Measurements from ENCODE around the gene PDE3A. TPM values are rescaled to one million over a fixed set of nuclear protein-coding genes. Genes with fewer than 3 reads are reported as not detected.

The PDE3A gene
- total RNA-seq, 2 donors from 2014 or later, result 80.7 to 127 TPM

GRCh38 chr12:20361416-20361815 is 6.9 kb upstream of the PDE3A start:
- H3K27ac ChIP-seq, result no peak overlapping the region
- TF ChIP-seq, protein P1, sequence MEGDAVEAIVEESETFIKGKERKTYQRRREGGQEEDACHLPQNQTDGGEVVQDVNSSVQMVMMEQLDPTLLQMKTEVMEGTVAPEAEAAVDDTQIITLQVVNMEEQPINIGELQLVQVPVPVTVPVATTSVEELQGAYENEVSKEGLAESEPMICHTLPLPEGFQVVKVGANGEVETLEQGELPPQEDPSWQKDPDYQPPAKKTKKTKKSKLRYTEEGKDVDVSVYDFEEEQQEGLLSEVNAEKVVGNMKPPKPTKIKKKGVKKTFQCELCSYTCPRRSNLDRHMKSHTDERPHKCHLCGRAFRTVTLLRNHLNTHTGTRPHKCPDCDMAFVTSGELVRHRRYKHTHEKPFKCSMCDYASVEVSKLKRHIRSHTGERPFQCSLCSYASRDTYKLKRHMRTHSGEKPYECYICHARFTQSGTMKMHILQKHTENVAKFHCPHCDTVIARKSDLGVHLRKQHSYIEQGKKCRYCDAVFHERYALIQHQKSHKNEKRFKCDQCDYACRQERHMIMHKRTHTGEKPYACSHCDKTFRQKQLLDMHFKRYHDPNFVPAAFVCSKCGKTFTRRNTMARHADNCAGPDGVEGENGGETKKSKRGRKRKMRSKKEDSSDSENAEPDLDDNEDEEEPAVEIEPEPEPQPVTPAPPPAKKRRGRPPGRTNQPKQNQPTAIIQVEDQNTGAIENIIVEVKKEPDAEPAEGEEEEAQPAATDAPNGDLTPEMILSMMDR (IDR thresholded peaks at IDR 0.05), result no peak

GRCh38 chr12:20364501-20364900 is 3.8 kb upstream of the PDE3A start:
- TF ChIP-seq, protein P1 (IDR thresholded peaks at IDR 0.05), result no peak
- no peak for DNase-seq (ENCODE audit: low spot score)
- Histone ChIP-seq H3K4me1 (peaks cover 0 to 7% of the 10 kb centered on the region in 2 donors), H3K36me3 (no peaks in the 10 kb centered on the region), H3K27me3 (no peaks in the 10 kb centered on the region), H3K4me3 (no peak overlapping the region), H3K9me3 (no peaks in the 10 kb centered on the region), H3K27ac (peak overlapping the region; percentile 6 to 98)

More at GRCh38 chr12:20361416-20361815, 6.9 kb upstream of the PDE3A start:
- Histone ChIP-seq H3K27me3 (no peaks in the 10 kb centered on the region), H3K9me3 (no peaks in the 10 kb centered on the region), H3K4me1 (peaks cover 0 to 7% of the 10 kb centered on the region in 2 donors), H3K36me3 (no peaks in the 10 kb centered on the region), H3K4me3 (no peak overlapping the region)
- no peak for DNase-seq (ENCODE audit: low spot score)

DNA sequence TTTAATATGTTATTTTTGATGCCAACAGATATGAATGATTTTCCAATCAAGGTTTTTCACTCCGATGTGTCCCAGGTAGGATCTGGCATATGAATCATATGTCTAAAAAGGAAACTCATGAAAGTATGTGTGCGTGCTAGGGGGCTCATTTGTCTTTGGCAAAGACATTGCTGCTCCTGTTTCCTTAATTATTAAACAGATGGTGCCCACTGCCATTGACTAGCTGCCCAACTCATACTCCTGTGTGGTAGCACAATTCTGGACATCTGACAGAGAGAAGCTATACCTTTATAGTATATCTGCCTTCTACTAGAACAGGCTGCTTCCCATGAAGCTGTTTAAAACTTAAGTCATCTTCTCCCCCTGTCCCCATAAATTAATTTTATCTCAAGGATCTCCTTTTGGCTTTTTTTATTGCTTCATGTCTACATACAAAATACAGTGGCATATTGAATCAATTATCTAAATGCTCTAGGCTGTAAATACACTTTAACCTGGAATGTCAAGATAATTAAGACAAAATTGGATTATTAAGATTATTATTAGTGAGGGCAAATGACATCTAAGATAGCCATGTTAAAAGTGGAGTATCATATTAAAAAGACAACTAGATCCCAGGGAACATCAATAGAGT is 1.4 kb upstream of the PDE3A start:
- H3K27me3 ChIP-seq, result no peaks in the 10 kb centered on the region
- no peak for DNase-seq (ENCODE audit: low spot score)
- H3K4me1 ChIP-seq, result peaks cover 0 to 7% of the 10 kb centered on the region in 2 donors
- no peaks in the 10 kb centered on the region for H3K36me3 ChIP-seq
- H3K9me3 ChIP-seq, result no peaks in the 10 kb centered on the region
- TF ChIP-seq, protein P1 (IDR thresholded peaks at IDR 0.05), result no peak
- H3K4me3 ChIP-seq, result no peak overlapping the region
- H3K27ac ChIP-seq, result peak overlapping the region; percentile 94 to 98

DNA sequence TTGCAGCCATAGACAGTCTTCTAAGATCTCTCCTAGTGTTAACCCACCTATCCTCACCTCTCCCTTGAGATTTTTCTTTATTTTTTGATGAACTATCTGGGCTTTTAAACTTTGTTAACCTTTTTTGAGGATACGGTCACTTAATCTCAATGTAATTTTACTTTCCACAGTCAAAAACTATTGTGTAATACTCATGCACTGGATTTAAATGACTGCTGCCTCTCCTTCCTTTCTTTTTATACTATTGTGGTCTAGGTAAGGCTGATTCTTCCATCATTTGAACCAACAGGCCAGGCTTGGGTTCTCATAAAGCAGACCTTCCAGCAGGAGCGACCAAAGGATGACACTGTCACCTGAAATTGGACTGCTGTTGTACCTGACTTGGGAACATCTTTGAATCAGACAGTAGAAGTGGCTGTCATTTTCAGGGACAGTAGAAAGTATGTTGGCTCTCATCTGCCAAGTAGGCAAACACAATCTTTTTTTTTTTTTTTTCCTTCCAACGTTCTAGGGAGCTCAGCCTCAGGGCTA is 689 bp upstream of the PDE3A start:
- TF ChIP-seq, protein P1 (IDR thresholded peaks at IDR 0.05), result no peak
- no peak for DNase-seq (ENCODE audit: low spot score)
- Histone ChIP-seq H3K27me3 (no peaks in the 10 kb centered on the region), H3K36me3 (no peaks in the 10 kb centered on the region), H3K9me3 (no peaks in the 10 kb centered on the region), H3K4me3 (peak overlapping the region; percentile 70 to 76), H3K27ac (peak overlapping the region; percentile 94 to 98), H3K4me1 (peaks cover 0 to 7% of the 10 kb centered on the region in 2 donors)

- TF ChIP-seq, protein P1 (IDR thresholded peaks at IDR 0.05), result no peak
- H3K4me3 ChIP-seq, result peak overlapping the region; percentile 70 to 76
- no peak for DNase-seq (ENCODE audit: low spot score)
- no peaks in the 10 kb centered on the region for H3K27me3 ChIP-seq
- no peaks in the 10 kb centered on the region for H3K36me3 ChIP-seq
- H3K9me3 ChIP-seq, result no peaks in the 10 kb centered on the region
- peak overlapping the region; percentile 94 to 98 for H3K27ac ChIP-seq
- H3K4me1 ChIP-seq, result peaks cover 0 to 7% of the 10 kb centered on the region in 2 donors
These were observed 441 bp downstream of the PDE3A start for GRCh38 chr12:20368651-20369304.
